A204.1 (cell line): ENCODE data around the gene ILKAP.

Experiments
- FAIRE-seq: peaks from 2 replicates; lab custom pipeline; 2012; peaks lifted over from hg19 to GRCh38; lab: Jason Lieb, UNC

ILKAP gene

GRCh38 chr2:238149841-238150572 is 53.5 kb downstream of the ILKAP start:
- no peak for FAIRE-seq

- no peak for FAIRE-seq
Observed at GRCh38 chr2:238148981-238149380, 54.5 kb downstream of the ILKAP start.

- FAIRE-seq, result no peak
Observed at GRCh38 chr2:238146884-238147544, 56.5 kb downstream of the ILKAP start.

- no peak for FAIRE-seq
Observed at GRCh38 chr2:238145851-238146250, 57.6 kb downstream of the ILKAP start.

- no peak for FAIRE-seq
Observed at GRCh38 chr2:238145046-238145445, 58.4 kb downstream of the ILKAP start.

GRCh38 chr2:238144262-238144661 is 59.2 kb downstream of the ILKAP start:
- no peak for FAIRE-seq

GRCh38 chr2:238143239-238143951 is 60.1 kb downstream of the ILKAP start:
- no peak for FAIRE-seq

- no peak for FAIRE-seq
Observed at GRCh38 chr2:238142382-238143205, 60.9 kb downstream of the ILKAP start.

GRCh38 chr2:238141541-238142318 is 61.8 kb downstream of the ILKAP start:
- FAIRE-seq, result no peak

- no peak for FAIRE-seq
Observed at GRCh38 chr2:238140721-238141540, 62.6 kb downstream of the ILKAP start.

- FAIRE-seq, result no peak
Observed at GRCh38 chr2:238140040-238140439, 63.5 kb downstream of the ILKAP start.

GRCh38 chr2:238139196-238140039 is 64.1 kb downstream of the ILKAP start:
- FAIRE-seq, result no peak

- FAIRE-seq, result no peak
Observed at GRCh38 chr2:238138331-238139195, 64.9 kb downstream of the ILKAP start, which contains the start of gene KLHL30. Gene KLHL30, plus strand, starts transcription at chr2:238138668. Its CDS starts 2,087 bp downstream, at chr2:238140755.

GRCh38 chr2:238137885-238138284 is 65.6 kb downstream of the ILKAP start:
- FAIRE-seq, result no peak

GRCh38 chr2:238136820-238137537 is 66.5 kb downstream of the ILKAP start:
- no peak for FAIRE-seq

GRCh38 chr2:238135601-238136150 is 67.8 kb downstream of the ILKAP start:
- no peak for FAIRE-seq

GRCh38 chr2:238134393-238134785 is 69.1 kb downstream of the ILKAP start:
- FAIRE-seq, result no peak
